H1 (cell line): Measurements from ENCODE around the gene TNIK. TPM values are rescaled to one million over a fixed set of nuclear protein-coding genes. Genes with fewer than 3 reads are reported as not detected.

ENCODE experiments used
- CTCF ChIA-PET: fragments of 300-600 bp; sonication (Branson Sonifier 250); formaldehyde crosslinking; loops from one replicate; lab custom pipeline; 2021; ENCODE audit not compliant: partially characterized antibody; lab: Charles Lee
- POLR2A ChIA-PET: fragments of 300-600 bp; sonication (Branson Sonifier 250); formaldehyde crosslinking; loops from one replicate; lab custom pipeline; 2021; ENCODE audit warnings: inconsistent platforms; ENCODE audit not compliant: partially characterized antibody; lab: Charles Lee
- DNase-seq, 2 experiments: peaks; one replicate each; pipeline versions ENCODE4 v3.0.0 to v3.0.0-alpha.2; 2010 to 2022; ENCODE audit warnings: low spot score in 2 of 2, low read depth in 1 of 2, mixed read lengths in 1 of 2
- FAIRE-seq: peaks from 2 replicates; lab custom pipeline; 2011; peaks lifted over from hg19 to GRCh38; lab: Jason Lieb, UNC
- H2AFZ ChIP-seq: 2 replicates; pipeline ENCODE4 v1.8.1; 2012; ENCODE audit warnings: low read length, inconsistent platforms
- H2AK5ac ChIP-seq: 2 replicates; pipeline ENCODE4 v1.6.1; 2013; ENCODE audit warnings: low read depth, low read length
- H2BK120ac ChIP-seq: replicated peaks from 2 replicates; pipeline ENCODE3; 2013; ENCODE audit warnings: low read depth, low read length, inconsistent platforms
- H2BK12ac ChIP-seq: 2 replicates; pipeline ENCODE4 v1.6.1; 2013; ENCODE audit warnings: low read depth, low read length
- H2BK15ac ChIP-seq: 2 replicates; pipeline ENCODE4 v1.6.1; 2013; ENCODE audit warnings: low read length
- H2BK20ac ChIP-seq: 2 replicates; pipeline ENCODE4 v1.6.1; 2013; ENCODE audit warnings: low read length
- H2BK5ac ChIP-seq: 2 replicates; pipeline ENCODE4 v1.6.1; 2013; ENCODE audit warnings: low read depth, low read length
- H3K14ac ChIP-seq: 2 replicates; pipeline ENCODE4 v1.6.1; 2013; ENCODE audit warnings: inconsistent platforms; ENCODE audit not compliant: insufficient read length
- H3K18ac ChIP-seq: 2 replicates; pipeline ENCODE4 v1.6.1; 2013; ENCODE audit warnings: low read length; ENCODE audit errors: extremely low read depth
- H3K23ac ChIP-seq: 2 replicates; pipeline ENCODE4 v1.6.1; 2013; ENCODE audit warnings: inconsistent platforms; ENCODE audit not compliant: insufficient read length
- H3K23me2 ChIP-seq: 2 replicates; pipeline ENCODE4 v1.6.1; 2013; ENCODE audit warnings: low read depth, low read length
- H3K27ac ChIP-seq: 2 replicates; pipeline ENCODE4 v1.6.1; 2011; ENCODE audit warnings: low read depth, low read length, inconsistent platforms
- H3K27me3 ChIP-seq, 4 experiments: replicated peaks in 1 of 4; 1 replicate in 1 of 4; 2 replicates in 3 of 4; pipeline versions ENCODE4 v1.6.1 to v1.8.1; 2011 to 2013; ENCODE audit warnings: low read length in 3 of 4, mild to moderate bottlenecking in 3 of 4, inconsistent platforms in 2 of 4, mixed read lengths in 2 of 4, moderate library complexity in 1 of 4; ENCODE audit not compliant: control insufficient read depth in 3 of 4, insufficient read depth in 3 of 4; ENCODE audit errors: extremely low read depth in 1 of 4
- H3K36me3 ChIP-seq, 4 experiments: 2 replicates each; pipeline versions ENCODE4 v1.6.1 to v1.8.1; 2011 to 2013; ENCODE audit warnings: mild to moderate bottlenecking in 4 of 4, low read length in 3 of 4, moderate library complexity in 2 of 4, control low read depth in 1 of 4, inconsistent platforms in 1 of 4; ENCODE audit not compliant: insufficient read depth in 4 of 4, control insufficient read depth in 2 of 4
- H3K4ac ChIP-seq: replicated peaks from 2 replicates; pipeline ENCODE3; 2013; ENCODE audit warnings: low read length, low read depth, mixed read lengths, inconsistent platforms; ENCODE audit not compliant: insufficient read length
- H3K4me1 ChIP-seq, 4 experiments: replicated peaks in 1 of 4; 1 replicate in 1 of 4; 2 replicates in 3 of 4; pipeline versions ENCODE4 v1.6.1 to v1.8.1; 2011 to 2013; ENCODE audit warnings: low read length in 3 of 4, inconsistent platforms in 2 of 4, mixed read lengths in 1 of 4; ENCODE audit not compliant: insufficient read depth in 4 of 4, control insufficient read depth in 3 of 4
- H3K4me2 ChIP-seq, 2 experiments: 2 replicates each; pipeline versions ENCODE4 v1.6.1 to v1.8.1; 2011 to 2013; ENCODE audit warnings: low read depth in 2 of 2, low read length in 2 of 2, control low read depth in 1 of 2, inconsistent platforms in 1 of 2, mild to moderate bottlenecking in 1 of 2; ENCODE audit not compliant: insufficient read depth in 1 of 2
- H3K4me3 ChIP-seq, 4 experiments: fragments of 200-600, 300-600 bp in 1 of 4; sonication (generic), shearing (Covaris generic), sonication (Bioruptor Twin) in 1 of 4; 2 replicates each; pipeline versions ENCODE4 v1.5.1 to v1.8.1; 2011 to 2016; ENCODE audit warnings: low read length in 4 of 4, low read depth in 3 of 4, control low read depth in 2 of 4, inconsistent platforms in 2 of 4, mild to moderate bottlenecking in 2 of 4, mixed read lengths in 1 of 4, moderate library complexity in 1 of 4; ENCODE audit not compliant: insufficient read depth in 2 of 4; ENCODE audit errors: extremely low read depth in 1 of 4
- H3K56ac ChIP-seq: replicated peaks from 2 replicates; pipeline ENCODE3; 2013; ENCODE audit warnings: low read depth, mild to moderate bottlenecking, mixed read lengths, low read length, inconsistent platforms; ENCODE audit not compliant: insufficient read length
- H3K79me1 ChIP-seq: 2 replicates; pipeline ENCODE4 v1.6.1; 2013; ENCODE audit warnings: low read depth, low read length, control low read depth
- H3K79me2 ChIP-seq, 2 experiments: 2 replicates each; pipeline versions ENCODE4 v1.6.1 to v1.8.1; 2012 to 2013; ENCODE audit warnings: low read length in 2 of 2, mild to moderate bottlenecking in 2 of 2, inconsistent platforms in 1 of 2; ENCODE audit not compliant: insufficient read depth in 2 of 2, control insufficient read depth in 1 of 2
- H3K9ac ChIP-seq, 4 experiments: replicated peaks in 1 of 4; 1 replicate in 1 of 4; 2 replicates in 3 of 4; pipeline versions ENCODE4 v1.6.1 to v1.8.1; 2011 to 2013; ENCODE audit warnings: low read depth in 3 of 4, low read length in 3 of 4, control low read depth in 2 of 4, mild to moderate bottlenecking in 2 of 4, moderate library complexity in 2 of 4, inconsistent platforms in 1 of 4; ENCODE audit errors: extremely low read depth in 1 of 4
- H3K9me3 ChIP-seq, 2 experiments: 2 replicates each; pipeline versions ENCODE4 v1.6.1 to v1.8.1; 2012 to 2013; ENCODE audit warnings: mild to moderate bottlenecking in 2 of 2, moderate library complexity in 2 of 2, control low read depth in 1 of 2, inconsistent platforms in 1 of 2, low read depth in 1 of 2, low read length in 1 of 2, mixed read lengths in 1 of 2; ENCODE audit not compliant: insufficient read depth in 2 of 2
- H4K20me1 ChIP-seq, 2 experiments: replicated peaks in 1 of 2; 2 replicates each; pipeline versions ENCODE3 to v1.8.1; 2011 to 2013; ENCODE audit warnings: inconsistent platforms in 2 of 2, low read length in 2 of 2, mild to moderate bottlenecking in 1 of 2; ENCODE audit not compliant: insufficient read depth in 2 of 2, control insufficient read depth in 1 of 2
- H4K5ac ChIP-seq: 2 replicates; pipeline ENCODE4 v1.6.1; 2013; ENCODE audit warnings: low read length, low read depth, mixed read lengths, inconsistent platforms; ENCODE audit not compliant: insufficient read length
- H4K8ac ChIP-seq: 2 replicates; pipeline ENCODE4 v1.8.0; 2013; ENCODE audit warnings: mild to moderate bottlenecking, moderate library complexity, low read length, inconsistent platforms; ENCODE audit not compliant: insufficient read depth; ENCODE audit errors: extremely low read depth
- H4K91ac ChIP-seq: replicated peaks from 2 replicates; pipeline ENCODE3; 2013; ENCODE audit warnings: low read length, mixed read lengths, inconsistent platforms; ENCODE audit not compliant: insufficient read length
- BCL11A ChIP-seq, 2 experiments: IDR thresholded peaks; one replicate each; pipeline ENCODE4 v1.6.1; 2011; ENCODE audit warnings: low read depth in 2 of 2, low read length in 2 of 2, mild to moderate bottlenecking in 2 of 2
- CHD2 ChIP-seq: IDR thresholded peaks from 2 replicates; pipeline ENCODE4 v1.6.1; 2012; ENCODE audit warnings: low read length, improper control_type of control experiment
- HDAC2 ChIP-seq, 2 experiments: fragments of 300-600 bp in 1 of 2; sonication (generic) in 1 of 2; IDR thresholded peaks; 2 replicates each; pipeline ENCODE4 v1.6.1; 2011 to 2012; ENCODE audit warnings: low read depth in 2 of 2, low read length in 2 of 2, mild to moderate bottlenecking in 2 of 2, moderate library complexity in 2 of 2, borderline replicate concordance in 1 of 2, inconsistent platforms in 1 of 2
- JUN ChIP-seq: IDR thresholded peaks from 2 replicates; pipeline ENCODE4 v1.6.1; 2011; ENCODE audit warnings: low read depth, mild to moderate bottlenecking, improper control_type of control experiment, low read length
- JUND ChIP-seq: IDR thresholded peaks from 2 replicates; pipeline ENCODE4 v1.6.1; 2011; ENCODE audit warnings: mild to moderate bottlenecking, improper control_type of control experiment, low read length
- MAFK ChIP-seq: IDR thresholded peaks from 2 replicates; pipeline ENCODE4 v1.6.1; 2012; ENCODE audit warnings: low read depth, mild to moderate bottlenecking, improper control_type of control experiment, low read length
- POLR2A ChIP-seq, 2 experiments: IDR thresholded peaks; 1 replicate in 1 of 2; 2 replicates in 1 of 2; pipeline ENCODE4 v1.6.1; 2011; ENCODE audit warnings: low read depth in 2 of 2, low read length in 2 of 2, mild to moderate bottlenecking in 2 of 2; ENCODE audit errors: control extremely low read depth in 1 of 2
- SAP30 ChIP-seq: fragments of 300-600 bp; sonication (generic); IDR thresholded peaks from 2 replicates; pipeline ENCODE4 v1.7.1; 2012; ENCODE audit warnings: low read length, moderate library complexity, mild to moderate bottlenecking, inconsistent platforms; ENCODE audit not compliant: insufficient read depth, insufficient replicate concordance
- SUZ12 ChIP-seq: fragments of 200-600 bp; sonication (generic); IDR thresholded peaks from 2 replicates; pipeline ENCODE4 v1.6.1; 2012; ENCODE audit warnings: mild to moderate bottlenecking, inconsistent platforms, low read length, moderate library complexity, mixed read lengths
- TAF1 ChIP-seq: IDR thresholded peaks from 2 replicates; pipeline ENCODE4 v1.6.1; 2011; ENCODE audit warnings: mild to moderate bottlenecking, low read depth, low read length
- WGBS, 2 experiments: shearing (Covaris generic) in 1 of 2; methylation state at CpG; one replicate each; pipeline versions ENCODE4 v1.1.6 to v1.1.7; 2013 to 2015; ENCODE audit warnings: low lambda C conversion rate in 2 of 2, mixed read lengths in 2 of 2, inconsistent platforms in 1 of 2, low coverage in 1 of 2, missing lambda C conversion rate in 1 of 2; ENCODE audit not compliant: insufficient replicate concordance in 2 of 2, insufficient coverage in 1 of 2, insufficient read length in 1 of 2; ENCODE audit errors: extremely low coverage in 1 of 2, missing lambda C conversion rate in 1 of 2; 5-methylcytosine and 5-hydroxymethylcytosine counted together
- polyA plus RNA-seq, 7 experiments: library from polyadenylated mRNA; depleted of rRNA in 3 of 7; stranded (reverse) in 5 of 7; unstranded in 2 of 7; fragments of >200 nt in 5 of 7; fragments of 200-250 nt in 2 of 7; gene quantifications; 1 replicate in 5 of 7; 2 replicates in 1 of 7; 4 replicates in 1 of 7; pipeline versions ENCODE4 v1.2.1 to v1.2.3, GENCODE V29; 2011 to 2013; ENCODE audit warnings: missing spikeins in 2 of 7, mixed read lengths in 2 of 7
- total RNA-seq: library from RNA; stranded (reverse); fragmentation: NEBNext Ultra II Directional; extraction: Animal tissue kit (Norgen Biotek cat#: 25700); gene quantifications from 2 replicates; pipeline ENCODE4 v1.2.1, GENCODE V29; 2021
- TF ChIP-seq, protein P1 (sequence below): IDR thresholded peaks from 2 replicates; pipeline ENCODE4 v1.6.1; 2012; ENCODE audit warnings: inconsistent platforms
- TF ChIP-seq, protein P2 (sequence below), 3 experiments: IDR thresholded peaks; 1 replicate in 2 of 3; 2 replicates in 1 of 3; pipeline versions ENCODE4 v1.5.1 to v1.6.1; 2011; ENCODE audit warnings: low read length in 3 of 3, mild to moderate bottlenecking in 3 of 3, inconsistent platforms in 2 of 3, low read depth in 1 of 3, moderate library complexity in 1 of 3; ENCODE audit not compliant: insufficient read depth in 1 of 3; ENCODE audit errors: control extremely low read depth in 1 of 3

Gene TNIK
- total and polyA plus RNA-seq, 2 of the 8 experiments (the other 6 are each of a cell fraction or from before 2014, with no cell fraction given), result 7.4 to 42.0 TPM

DNA sequence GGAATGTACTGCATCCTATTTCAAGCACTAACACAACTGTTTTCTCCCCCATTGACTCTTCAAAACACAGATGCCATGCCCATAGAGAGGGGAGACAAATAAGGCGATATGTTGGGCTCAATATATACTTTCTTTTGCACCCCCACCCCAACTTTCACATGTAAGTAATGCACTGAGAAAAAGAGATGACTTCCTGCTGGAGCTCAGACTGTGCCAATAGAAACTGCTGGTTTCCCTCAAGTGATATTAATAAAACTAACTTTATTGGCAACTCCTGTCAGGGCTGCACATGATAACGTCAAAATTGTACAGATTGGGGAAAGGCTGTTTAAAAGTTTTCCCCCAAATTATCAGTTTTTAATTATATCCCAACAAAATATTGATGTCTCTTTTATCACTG, 163.0 kb downstream of the TNIK start:
- Histone ChIP-seq H3K27ac (no peak overlapping the region), H2BK120ac (no peak overlapping the region), H2BK15ac (no peak overlapping the region), H3K36me3 (no peaks in the 10 kb centered on the region; a peak in 1 of 8 replicates), H3K79me1 (no peaks in the 10 kb centered on the region), H3K14ac (no peak overlapping the region), H2AFZ (no peak overlapping the region), H3K9me3 (no peaks in the 10 kb centered on the region), H3K79me2 (no peaks in the 10 kb centered on the region), H4K20me1 (no peaks in the 10 kb centered on the region), H3K9ac (no peak overlapping the region), H2AK5ac (no peak overlapping the region), H2BK20ac (no peak overlapping the region), H3K4me1 (peaks cover 0 to 7% (median 2%) of the 10 kb centered on the region in 4 experiments; a peak in 3 of 7 replicates), H3K4ac (no peak overlapping the region), H3K23me2 (no peaks in the 10 kb centered on the region), H4K5ac (no peak overlapping the region), H3K18ac (no peak overlapping the region), H3K4me2 (no peak overlapping the region), H3K56ac (no peak overlapping the region), H3K4me3 (no peak overlapping the region), H2BK5ac (no peak overlapping the region), H3K23ac (no peak overlapping the region), H2BK12ac (no peak overlapping the region), H4K8ac (no peak overlapping the region), H4K91ac (no peak overlapping the region), H3K27me3 (no peaks in the 10 kb centered on the region)
- CTCF ChIA-PET, result no interaction called here
- POLR2A ChIA-PET, result no interaction called here
- 85% methylated on average over 2 of the region's 2 CpGs; no CpG with 5 or more reads in 1 of the 2 experiments for WGBS, 2 experiments
- DNase-seq, result no peak
- no peak for FAIRE-seq
- TF ChIP-seq MAFK (no peak), TAF1 (no peak), POLR2A (IDR thresholded peaks at IDR 0.05; ENCODE audit: control extremely low read depth in 1 of 2, low read depth in 2 of 2, low read length in 2 of 2) (no peak), BCL11A (IDR thresholded peaks at IDR 0.05; ENCODE audit: low read depth in 2 of 2, low read length in 2 of 2) (no peak), JUN (no peak), HDAC2 (IDR thresholded peaks at IDR 0.05; ENCODE audit: borderline replicate concordance in 1 of 2, low read depth in 2 of 2, low read length in 2 of 2) (no peak), SAP30 (no peak), JUND (no peak), CHD2 (no peak), SUZ12 (no peak)
- TF ChIP-seq, protein P1, sequence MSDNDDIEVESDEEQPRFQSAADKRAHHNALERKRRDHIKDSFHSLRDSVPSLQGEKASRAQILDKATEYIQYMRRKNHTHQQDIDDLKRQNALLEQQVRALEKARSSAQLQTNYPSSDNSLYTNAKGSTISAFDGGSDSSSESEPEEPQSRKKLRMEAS, result no peak
- TF ChIP-seq, protein P2, sequence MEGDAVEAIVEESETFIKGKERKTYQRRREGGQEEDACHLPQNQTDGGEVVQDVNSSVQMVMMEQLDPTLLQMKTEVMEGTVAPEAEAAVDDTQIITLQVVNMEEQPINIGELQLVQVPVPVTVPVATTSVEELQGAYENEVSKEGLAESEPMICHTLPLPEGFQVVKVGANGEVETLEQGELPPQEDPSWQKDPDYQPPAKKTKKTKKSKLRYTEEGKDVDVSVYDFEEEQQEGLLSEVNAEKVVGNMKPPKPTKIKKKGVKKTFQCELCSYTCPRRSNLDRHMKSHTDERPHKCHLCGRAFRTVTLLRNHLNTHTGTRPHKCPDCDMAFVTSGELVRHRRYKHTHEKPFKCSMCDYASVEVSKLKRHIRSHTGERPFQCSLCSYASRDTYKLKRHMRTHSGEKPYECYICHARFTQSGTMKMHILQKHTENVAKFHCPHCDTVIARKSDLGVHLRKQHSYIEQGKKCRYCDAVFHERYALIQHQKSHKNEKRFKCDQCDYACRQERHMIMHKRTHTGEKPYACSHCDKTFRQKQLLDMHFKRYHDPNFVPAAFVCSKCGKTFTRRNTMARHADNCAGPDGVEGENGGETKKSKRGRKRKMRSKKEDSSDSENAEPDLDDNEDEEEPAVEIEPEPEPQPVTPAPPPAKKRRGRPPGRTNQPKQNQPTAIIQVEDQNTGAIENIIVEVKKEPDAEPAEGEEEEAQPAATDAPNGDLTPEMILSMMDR (IDR thresholded peaks at IDR 0.05; ENCODE audit: control extremely low read depth in 1 of 3, insufficient read depth in 1 of 3, low read depth in 1 of 3, low read length in 3 of 3), result no peak
- TF ChIP-seq, all 59 proteins: peak for 0
